GM21737 (cell line): ENCODE data around the gene NHLRC3.
"Not testable (repeated sequence)": the region's sequence is repeated elsewhere in the genome, so short reads cannot be mapped to it uniquely, and the experiment has no call there.

Experiments
- ATAC-seq: cut with Tn5 transposase; IDR thresholded peaks from one replicate; pipeline ENCODE4 v1.9.1; 2021; ENCODE audit warnings: mild to moderate bottlenecking, moderate library complexity; ENCODE audit not compliant: unreplicated experiment

NHLRC3 gene

GRCh38 chr13:39040206-39040605, 1.9 kb downstream of the NHLRC3 start:
- no peak for ATAC-seq

DNA sequence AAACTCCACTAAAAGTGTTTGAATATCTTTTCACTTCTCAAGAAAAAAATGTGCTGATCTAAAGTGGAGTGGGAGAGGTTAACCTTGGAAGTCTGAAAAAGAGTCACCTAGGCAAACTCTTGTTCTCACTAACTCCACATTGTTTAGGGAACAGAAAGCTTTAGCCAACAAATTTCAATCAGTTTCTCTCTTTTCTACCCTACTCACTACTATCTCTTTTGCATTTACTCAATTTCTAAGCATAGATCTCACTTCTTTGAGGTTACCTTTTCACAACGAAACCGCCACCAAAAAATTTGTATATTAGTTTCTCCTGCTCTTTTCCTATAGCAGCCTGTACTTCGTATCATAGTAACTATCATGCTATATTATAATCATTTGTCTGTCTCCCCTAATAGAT, 6.3 kb downstream of the NHLRC3 start:
- peak; percentile 51 for ATAC-seq

GRCh38 chr13:39047560-39047959, 9.3 kb downstream of the NHLRC3 start:
- no peak for ATAC-seq

- ATAC-seq: no peak
These were observed 10.6 kb downstream of the NHLRC3 start for GRCh38 chr13:39048806-39049205.

DNA sequence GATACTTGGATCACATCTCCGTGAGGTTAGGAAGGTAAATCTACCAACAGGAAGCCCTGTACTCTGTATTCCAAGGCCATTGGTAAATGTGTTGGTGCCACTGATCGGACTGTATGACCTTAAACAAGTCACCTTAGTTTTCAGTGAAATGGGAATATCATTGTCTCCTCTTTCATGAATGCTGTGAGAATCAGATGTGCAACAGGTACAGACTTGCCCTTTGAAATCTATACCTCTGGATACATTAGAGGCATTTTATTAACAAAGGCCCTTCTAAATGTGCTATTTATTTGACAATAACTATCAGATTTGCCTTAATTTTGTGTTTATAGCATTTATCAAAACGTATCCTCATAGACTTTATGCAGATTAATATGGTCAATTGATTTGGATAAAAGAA, 11.0 kb downstream of the NHLRC3 start:
- ATAC-seq: no peak

GRCh38 chr13:39051157-39051556, 12.9 kb downstream of the NHLRC3 start:
- ATAC-seq: no peak

GRCh38 chr13:39052944-39053343, 14.7 kb downstream of the NHLRC3 start:
- ATAC-seq: no peak

DNA sequence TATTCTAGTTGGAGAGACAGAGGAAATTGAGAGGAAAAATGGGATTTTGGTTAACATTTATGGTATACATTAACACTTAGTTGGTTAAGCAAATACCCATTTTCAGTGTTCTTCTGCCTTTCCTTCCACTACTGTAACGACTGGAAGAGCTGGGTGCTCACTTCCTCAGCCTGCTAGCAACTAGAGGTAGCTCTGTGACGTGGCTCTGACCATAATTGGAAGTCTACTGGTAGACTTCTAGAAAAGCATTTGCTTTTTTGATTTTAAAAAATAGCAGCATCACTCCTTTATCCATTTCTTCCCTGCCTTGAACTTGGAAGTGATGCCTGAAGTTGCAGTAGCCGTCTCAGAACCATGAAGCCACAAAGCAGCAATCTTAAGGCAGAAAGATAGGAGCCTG, 15.9 kb downstream of the NHLRC3 start:
- ATAC-seq: no peak

DNA sequence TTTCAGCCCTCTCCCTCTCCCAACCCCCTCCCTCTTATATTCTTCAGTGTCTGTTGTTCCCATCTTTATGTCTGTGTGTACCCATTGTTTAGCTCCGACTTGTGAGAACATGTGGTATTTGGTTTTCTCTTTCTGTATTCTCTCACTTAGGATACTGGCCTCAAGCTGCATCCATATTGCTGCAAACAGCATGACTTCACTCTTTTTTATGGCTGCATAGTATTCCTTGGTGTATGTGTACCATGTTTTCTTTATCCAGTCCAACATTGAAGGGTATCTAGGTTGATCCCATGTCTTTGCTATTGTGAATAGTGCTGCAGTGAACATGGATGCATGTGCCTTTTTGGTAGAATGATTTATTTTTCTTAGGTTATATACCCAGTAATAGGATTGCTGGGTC, 17.8 kb downstream of the NHLRC3 start:
- ATAC-seq: no peak

DNA sequence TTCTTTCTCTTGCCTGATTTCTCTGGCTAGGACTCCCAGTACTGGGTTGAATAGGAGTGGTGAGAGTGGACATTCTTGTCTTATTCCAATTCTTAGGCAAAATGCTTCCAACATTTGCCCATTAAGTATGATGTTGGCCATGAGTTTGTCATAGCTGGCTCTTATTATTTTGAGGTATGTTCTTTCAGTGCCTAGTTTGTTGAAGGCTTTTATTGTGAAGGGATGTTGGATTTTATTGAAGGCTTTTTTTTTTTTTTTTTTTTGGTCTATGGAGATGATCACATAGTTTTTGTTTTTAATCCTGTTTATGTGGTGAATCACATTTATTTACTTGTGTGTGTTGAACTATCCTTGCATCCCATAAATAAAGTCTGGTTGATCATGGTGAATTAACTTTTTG, 19.8 kb downstream of the NHLRC3 start:
- ATAC-seq: no peak

DNA sequence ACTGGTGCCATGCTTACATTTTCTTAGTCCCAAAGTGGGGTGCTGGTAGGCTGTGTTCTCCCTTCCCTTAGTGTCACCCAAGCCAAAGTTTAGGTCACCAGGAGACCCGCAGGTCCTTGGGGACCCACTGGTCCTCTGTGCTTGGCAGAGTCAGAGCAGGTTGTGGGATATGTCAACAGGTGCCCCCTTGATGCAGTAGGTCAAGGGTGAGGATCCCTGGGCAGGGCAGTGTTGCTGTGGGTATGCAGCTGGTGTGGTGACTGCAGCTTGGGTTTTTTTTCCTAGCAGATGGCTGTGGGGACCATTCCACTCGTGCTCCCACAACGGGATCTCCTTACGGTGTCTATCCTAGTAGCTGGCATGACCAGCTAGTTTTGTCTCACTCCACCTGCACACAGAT, 23.7 kb downstream of the NHLRC3 start:
- ATAC-seq: no peak

- ATAC-seq: no peak
These were observed 34.6 kb downstream of the NHLRC3 start for GRCh38 chr13:39072842-39073241.

DNA sequence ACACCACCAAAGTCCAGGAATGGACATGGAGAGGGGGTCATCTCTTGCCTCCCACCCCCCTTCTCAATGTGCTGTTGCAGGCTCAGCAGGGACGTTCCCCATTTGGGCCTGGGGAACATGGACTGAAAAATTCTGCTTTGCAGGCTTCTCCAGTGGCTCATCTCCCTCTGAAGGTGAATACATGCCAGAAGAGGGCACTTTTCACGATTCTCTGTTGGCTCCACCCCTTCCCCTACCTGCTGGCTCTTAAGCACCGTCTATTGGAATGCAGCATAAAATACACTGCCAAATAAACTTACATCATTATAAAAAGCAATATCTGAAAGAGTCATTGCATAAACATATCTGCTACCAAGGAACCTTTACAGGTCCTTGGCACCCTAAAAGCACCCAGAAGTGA, 35.7 kb downstream of the NHLRC3 start:
- no peak for ATAC-seq

DNA sequence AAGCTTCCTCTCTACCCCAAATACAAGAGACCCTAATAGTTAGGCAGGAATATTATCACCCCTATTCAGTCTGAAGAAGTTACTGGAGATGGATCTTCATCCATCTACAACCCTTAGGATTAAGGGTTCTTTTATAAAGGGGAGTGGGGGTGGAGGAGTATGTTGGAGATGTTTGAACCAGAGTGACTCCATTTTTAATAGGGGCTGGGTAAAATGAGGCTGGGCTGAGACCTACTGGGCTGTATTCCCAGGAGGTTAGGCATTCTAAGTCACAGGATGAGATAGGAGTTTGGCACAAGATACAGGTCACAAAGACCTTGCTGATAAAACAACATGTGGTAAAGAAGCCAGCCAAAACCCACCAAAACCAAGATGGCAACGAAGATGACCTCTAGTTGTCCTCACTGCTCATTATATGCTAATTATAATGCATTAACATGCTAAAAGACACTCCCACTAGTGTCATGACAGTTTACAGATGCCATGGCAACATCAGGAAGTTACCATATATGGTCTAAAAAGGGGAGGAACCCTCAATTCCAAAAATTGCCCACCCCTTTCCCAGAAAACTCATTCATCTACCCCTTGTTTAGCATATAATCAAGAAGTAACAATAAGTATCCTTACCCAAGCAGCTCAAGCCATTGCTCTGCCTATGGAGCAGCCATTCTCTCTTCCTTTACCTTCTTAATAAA, 48.1 kb downstream of the NHLRC3 start:
- ATAC-seq: not testable (repeated sequence)

DNA sequence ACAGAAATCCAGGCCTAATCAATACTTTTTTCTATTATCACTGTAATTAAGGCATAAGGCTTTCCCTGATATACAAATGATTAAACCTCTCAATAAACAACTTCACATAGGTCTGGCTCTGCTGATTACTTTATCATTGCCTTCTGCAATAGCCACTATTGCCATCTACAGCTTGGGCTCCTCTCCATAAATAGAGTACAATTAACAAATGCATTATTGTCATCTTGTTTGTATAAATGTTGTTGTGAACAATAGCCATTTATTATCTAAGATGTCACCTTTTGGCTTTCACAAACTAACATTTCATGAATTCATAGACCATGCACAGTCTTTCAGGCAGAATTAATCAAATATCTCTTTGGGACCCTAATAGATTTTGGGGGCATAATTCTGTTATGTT, 53.3 kb downstream of the NHLRC3 start:
- ATAC-seq: no peak

DNA sequence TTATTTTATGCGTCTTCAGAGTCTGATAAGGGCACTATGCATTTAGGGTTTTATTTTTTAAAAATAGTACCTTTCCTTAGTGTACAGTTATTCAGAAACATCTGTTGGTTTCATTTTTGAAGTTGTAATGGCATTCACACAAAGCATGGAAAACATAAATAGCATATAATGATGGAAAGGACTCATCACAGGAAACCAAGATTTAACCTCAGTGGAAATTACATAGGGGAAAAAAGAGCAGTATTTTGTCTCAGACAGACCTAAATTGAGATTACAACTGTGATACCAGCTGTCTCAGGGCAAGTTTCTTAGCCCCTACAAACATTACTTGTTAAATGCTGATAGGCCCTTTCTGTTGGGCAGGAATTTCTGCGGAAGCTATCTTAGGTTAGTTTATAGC, 57.2 kb downstream of the NHLRC3 start:
- ATAC-seq: no peak

DNA sequence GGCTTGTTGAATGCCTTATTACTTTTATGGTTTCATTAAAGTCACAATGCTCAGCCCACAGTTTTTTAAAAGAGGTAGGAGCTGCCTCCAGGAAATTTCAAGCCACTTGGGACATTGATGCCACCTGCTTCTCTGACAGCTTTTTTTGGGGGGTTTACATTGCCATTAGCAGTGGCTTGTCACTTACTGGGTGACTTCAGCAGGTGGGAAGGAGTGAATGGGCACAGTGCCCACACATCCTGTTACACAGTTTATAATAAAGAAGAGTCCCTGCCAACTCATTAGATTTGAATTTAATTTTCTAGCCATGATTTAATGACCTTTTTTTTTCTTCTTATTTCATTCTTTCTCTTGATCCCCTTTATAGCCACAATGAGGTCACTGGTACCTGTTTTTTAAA, 61.0 kb downstream of the NHLRC3 start:
- ATAC-seq: no peak
